Endometrial microvascular endothelial cells (primary cell): ENCODE measurements around the gene DYSF. TPM values are rescaled to one million over a fixed set of nuclear protein-coding genes. Genes with fewer than 3 reads are reported as not detected.
"Not testable (repeated sequence)": the region's sequence is repeated elsewhere in the genome, so short reads cannot be mapped to it uniquely, and the experiment has no call there.

Experiments
- in situ Hi-C: cut with HindIII; loops from 2 replicates; pipeline ENCODE4 v1.10.0; 2017; ENCODE audit warnings: low sequenced_read_pairs, low pct_unique_long_range_greater_than_20kb; ENCODE audit errors: inconsistent ontology term
- total RNA-seq: library from RNA; depleted of rRNA; stranded (reverse); fragments of >200 nt; gene quantifications from one replicate; pipeline ENCODE4 v1.2.3, GENCODE V29; 2015; ENCODE audit errors: inconsistent ontology term

The DYSF gene
- 97.4 TPM for total RNA-seq

GRCh38 chr2:71453404-71454220, at the start of gene DYSF:
DYSF (plus strand) TSS chr2:71453561.
- in situ Hi-C loops, result no loop called here

GRCh38 chr2:71409611-71410010, 43.8 kb upstream of the DYSF start:
- in situ Hi-C loops, result no loop called here

GRCh38 chr2:71410696-71411095, 42.7 kb upstream of the DYSF start:
- in situ Hi-C loops, result no loop called here

GRCh38 chr2:71416866-71417265, 36.5 kb upstream of the DYSF start:
- in situ Hi-C loops, result not testable (repeated sequence)

- in situ Hi-C loops, result no loop called here
Observed at GRCh38 chr2:71417300-71418202, 35.8 kb upstream of the DYSF start.

- in situ Hi-C loops, result no loop called here
Observed at GRCh38 chr2:71419145-71419544, 34.2 kb upstream of the DYSF start.

- in situ Hi-C loops, result no loop called here
Observed at GRCh38 chr2:71419976-71420375, 33.4 kb upstream of the DYSF start.

- in situ Hi-C loops, result no loop called here
Observed at GRCh38 chr2:71422786-71423185, 30.6 kb upstream of the DYSF start.

- in situ Hi-C loops, result no loop called here
Observed at GRCh38 chr2:71423817-71424420, 29.4 kb upstream of the DYSF start.

GRCh38 chr2:71426721-71427120, 26.6 kb upstream of the DYSF start:
- in situ Hi-C loops, result no loop called here

- in situ Hi-C loops, result no loop called here
Observed at GRCh38 chr2:71428472-71429383, 24.6 kb upstream of the DYSF start.

GRCh38 chr2:71445142-71445541, 8.2 kb upstream of the DYSF start:
- in situ Hi-C loops, result not testable (repeated sequence)

- in situ Hi-C loops, result no loop called here
Observed at GRCh38 chr2:71446505-71446904, 6.9 kb upstream of the DYSF start.

GRCh38 chr2:71449343-71449742, 4.0 kb upstream of the DYSF start:
- in situ Hi-C loops, result no loop called here

GRCh38 chr2:71451705-71452104, 1.7 kb upstream of the DYSF start:
- in situ Hi-C loops, result no loop called here

- in situ Hi-C loops, result no loop called here
Observed at GRCh38 chr2:71452565-71452964, 796 bp upstream of the DYSF start.

GRCh38 chr2:71454221-71455010, 1.1 kb downstream of the DYSF start:
- in situ Hi-C loops, result no loop called here
